Measurements from ENCODE around the gene GPC1.

GPC1 gene

GRCh38 chr2:240411261-240412160 lies 24.0 kb upstream of the GPC1 start:
- DNase-seq (ENCODE audit: low read depth, low spot score) = no peak

GRCh38 chr2:240412211-240412861 lies 23.1 kb upstream of the GPC1 start:
- no peak for DNase-seq (ENCODE audit: low read depth, low spot score)

- no peak for DNase-seq (ENCODE audit: low read depth, low spot score)
Observed at GRCh38 chr2:240412975-240413812, 22.3 kb upstream of the GPC1 start.

DNA sequence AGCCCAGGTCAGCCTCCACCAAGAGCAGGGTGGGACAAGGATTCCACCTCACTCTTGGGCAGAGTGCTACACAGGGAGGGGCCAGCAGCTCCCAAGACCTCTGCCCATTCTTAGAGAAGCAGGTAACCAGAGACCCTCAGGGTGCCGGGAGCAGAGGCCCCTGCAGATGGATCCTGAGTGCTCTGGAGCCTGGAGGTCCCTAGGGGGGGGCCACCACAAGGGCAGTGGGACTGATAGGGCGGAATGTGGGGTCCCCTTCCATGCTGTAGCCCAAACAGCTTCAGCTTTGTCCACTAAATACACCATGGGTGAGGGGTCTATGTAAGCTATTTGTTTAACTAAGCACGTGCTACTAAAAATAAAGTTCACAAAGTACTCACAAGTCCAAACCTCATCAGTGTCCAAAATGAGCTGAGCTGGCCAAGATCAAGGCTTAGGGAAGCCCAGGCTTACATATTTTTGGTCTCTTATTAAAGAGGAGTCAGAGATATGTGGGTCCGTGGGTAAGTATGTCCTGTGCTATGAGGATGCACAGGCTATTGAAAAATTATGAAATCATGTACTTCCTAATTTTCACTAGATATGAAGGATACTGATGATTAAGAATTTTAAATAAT lies 21.5 kb upstream of the GPC1 start:
- no peak for DNase-seq (ENCODE audit: low read depth, low spot score)

GRCh38 chr2:240416821-240417220 lies 18.6 kb upstream of the GPC1 start:
- DNase-seq (ENCODE audit: low read depth, low spot score) = no peak

GRCh38 chr2:240418311-240418710 lies 17.2 kb upstream of the GPC1 start:
- DNase-seq (ENCODE audit: low read depth, low spot score) = no peak

DNA sequence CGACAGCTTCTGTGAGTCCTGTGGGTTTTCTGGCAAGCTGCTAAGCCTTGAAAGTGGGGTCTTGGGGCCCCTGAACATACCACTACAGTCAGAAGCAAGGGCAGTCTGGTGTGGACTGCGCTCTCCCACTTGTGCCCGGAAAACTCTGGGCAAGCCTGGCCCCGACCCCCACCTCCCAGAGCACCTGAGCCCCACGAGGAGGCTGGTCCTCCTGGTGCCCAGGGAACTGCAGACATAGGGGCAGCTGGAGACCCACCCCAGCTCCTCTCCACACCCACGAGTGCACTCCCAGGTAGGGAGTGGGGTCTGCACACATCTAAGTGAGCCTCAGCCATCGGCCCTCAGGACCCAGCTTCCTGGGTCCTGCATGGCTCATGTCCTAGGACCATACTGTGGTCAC lies 16.2 kb upstream of the GPC1 start:
- no peak for DNase-seq (ENCODE audit: low read depth, low spot score)

- DNase-seq (ENCODE audit: low read depth, low spot score) = no peak
Observed at GRCh38 chr2:240419723-240420122, 15.7 kb upstream of the GPC1 start.

DNA sequence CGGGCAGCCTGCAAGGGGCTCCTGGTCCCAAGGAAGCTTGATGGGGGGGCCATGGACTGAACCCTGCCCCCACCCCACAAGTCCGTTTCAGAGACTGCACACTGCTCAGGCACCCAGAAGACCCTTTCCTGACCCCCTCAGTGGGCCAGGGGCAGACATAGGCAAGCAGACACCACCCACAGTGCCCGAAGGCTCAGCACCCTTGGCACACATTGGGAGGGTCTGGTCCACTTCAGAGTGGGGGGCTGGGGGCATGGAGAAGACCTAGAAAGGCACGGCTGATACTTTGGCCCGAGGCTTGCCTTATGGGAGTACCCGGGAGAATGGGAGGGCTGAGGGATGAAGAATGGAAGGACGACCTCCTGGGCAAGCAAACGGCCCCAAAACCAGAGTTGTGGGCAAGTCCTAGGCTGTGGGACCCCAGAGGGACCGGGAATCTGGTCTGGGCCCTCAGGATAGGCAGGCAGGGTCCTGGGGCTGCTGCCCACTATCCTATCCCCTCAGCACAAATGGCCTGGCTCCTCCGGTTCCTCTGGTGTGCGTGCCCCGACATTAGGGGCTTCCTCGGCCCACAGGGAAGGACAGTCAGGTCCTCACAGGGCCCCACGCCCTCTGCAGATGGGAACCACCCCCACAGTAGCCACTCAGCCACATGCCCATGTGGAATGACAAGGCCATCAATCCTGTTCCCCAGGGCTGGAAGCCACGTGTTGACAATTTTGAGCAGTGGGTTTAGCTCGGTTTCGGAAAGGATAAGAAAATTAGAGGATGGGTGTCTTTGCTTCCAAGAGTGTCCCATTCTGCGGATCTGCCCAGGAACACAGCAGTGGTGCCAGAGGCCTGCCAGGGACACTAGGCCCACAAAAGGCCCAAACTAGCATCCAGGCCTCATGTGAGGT lies 15.0 kb upstream of the GPC1 start:
- no peak for DNase-seq (ENCODE audit: low read depth, low spot score)

DNA sequence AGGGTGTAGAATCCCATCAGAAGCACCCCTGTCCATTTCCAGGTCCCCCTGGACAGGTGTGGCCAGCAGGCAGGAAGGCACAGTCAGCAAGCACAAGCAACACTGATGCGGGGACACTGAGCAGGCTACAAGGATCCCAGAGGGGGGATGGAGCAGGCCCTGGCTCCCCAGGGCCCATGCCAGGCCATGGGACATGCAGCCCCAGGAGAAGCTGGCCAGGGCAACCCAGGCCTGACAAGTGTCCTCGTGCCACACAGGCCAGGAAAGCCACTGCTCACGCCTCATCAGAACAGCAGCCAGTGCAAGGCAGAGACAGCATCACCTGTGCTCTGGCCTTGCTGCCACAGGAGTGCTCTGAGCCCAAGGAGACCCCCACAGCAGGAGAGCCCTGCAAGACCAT lies 14.1 kb upstream of the GPC1 start:
- DNase-seq (ENCODE audit: low read depth, low spot score) = no peak

DNA sequence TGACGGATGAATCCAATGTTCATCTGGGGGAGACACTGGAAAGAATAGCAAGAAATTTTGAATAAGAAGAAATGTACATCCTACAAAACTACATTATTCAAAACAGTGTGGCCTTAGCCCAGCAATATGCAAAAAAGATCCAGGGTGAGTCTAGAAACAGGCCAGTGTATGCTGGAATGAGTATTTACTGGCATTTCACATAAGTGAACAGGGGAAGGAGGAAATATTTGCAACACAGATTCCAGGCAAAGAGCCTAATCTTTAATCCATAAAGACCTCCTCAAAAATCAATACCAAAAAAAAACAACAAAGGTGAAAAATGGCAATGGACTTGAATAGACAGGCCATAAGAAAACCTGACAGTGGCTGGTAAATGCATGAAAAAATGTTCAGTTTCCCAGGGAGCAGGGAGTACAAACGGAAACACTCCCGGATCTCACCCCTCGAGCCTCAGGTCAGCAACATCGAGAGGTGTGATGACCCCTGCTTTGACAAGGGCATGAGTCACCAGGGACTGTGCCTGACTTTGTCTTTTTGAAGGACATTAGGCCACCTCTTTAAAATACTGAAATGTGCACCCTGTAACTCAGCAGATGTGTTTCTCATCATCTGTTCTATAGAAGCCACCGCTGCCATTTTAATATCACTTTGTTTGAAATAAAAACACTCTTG lies 12.7 kb upstream of the GPC1 start:
- DNase-seq (ENCODE audit: low read depth, low spot score) = no peak

DNA sequence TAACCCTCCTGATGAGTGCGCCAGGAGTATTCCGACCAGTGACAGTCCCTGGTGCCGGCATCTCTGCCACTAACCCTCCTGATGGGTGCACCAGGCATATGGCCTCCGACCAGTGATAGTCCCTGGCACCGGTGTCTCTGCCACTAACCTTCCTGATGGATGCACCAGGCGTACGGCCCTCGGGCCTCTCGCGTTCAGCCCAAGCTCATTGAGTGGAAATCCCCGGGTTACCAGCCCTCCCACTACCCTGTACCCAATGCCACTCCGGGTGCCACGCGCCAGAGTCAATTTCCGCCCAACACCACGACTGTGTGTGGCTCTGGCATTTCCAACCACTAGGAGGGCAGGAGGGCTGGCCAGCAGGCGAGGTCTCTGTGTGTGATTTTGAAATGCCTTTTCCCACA lies 11.7 kb upstream of the GPC1 start:
- no peak for DNase-seq (ENCODE audit: low read depth, low spot score)

DNA sequence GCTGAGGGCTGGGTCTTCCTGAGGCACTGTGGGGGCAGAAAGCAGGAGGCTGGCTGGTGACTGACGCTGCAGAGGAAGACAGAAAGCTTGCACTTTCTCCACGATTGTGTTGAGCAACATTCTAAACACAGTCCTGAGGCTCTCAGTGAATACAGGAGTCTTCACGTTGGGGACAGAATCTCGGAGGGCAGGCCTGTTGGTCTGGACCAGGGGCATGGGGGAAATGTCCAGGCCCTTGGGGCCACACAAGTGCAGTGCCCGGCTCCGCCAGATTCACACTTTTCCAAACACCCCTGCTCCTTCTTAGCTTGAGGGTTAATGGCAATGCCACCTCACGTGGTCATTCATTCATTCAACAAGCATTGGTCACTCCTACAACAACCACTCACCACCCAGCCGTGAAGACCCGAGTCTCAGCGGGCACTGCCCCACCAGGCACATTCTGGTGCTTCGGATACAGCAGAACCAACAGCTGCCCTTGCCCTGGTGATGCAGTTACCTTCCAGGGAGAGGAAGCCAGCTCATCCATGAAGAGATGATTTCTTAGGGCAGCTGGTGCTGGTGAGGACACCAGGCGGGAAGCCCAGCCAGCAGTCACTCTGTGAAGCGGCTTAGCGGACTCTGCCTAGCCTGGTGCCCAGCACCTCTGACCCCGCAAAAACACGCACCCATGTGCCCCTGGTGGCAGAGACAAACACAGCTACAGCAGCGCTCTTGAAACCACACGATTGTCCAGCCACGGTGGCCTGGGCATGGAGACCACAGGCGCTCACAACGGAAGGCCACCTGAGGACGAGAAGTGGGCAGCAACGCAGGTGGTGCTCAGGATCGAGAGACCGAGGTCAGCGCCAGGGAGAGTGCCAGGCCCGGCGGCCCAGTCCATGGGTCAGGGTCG lies 10.9 kb upstream of the GPC1 start:
- DNase-seq (ENCODE audit: low read depth, low spot score) = no peak

- DNase-seq (ENCODE audit: low read depth, low spot score) = no peak
Observed at GRCh38 chr2:240425236-240425615, 10.2 kb upstream of the GPC1 start.

DNA sequence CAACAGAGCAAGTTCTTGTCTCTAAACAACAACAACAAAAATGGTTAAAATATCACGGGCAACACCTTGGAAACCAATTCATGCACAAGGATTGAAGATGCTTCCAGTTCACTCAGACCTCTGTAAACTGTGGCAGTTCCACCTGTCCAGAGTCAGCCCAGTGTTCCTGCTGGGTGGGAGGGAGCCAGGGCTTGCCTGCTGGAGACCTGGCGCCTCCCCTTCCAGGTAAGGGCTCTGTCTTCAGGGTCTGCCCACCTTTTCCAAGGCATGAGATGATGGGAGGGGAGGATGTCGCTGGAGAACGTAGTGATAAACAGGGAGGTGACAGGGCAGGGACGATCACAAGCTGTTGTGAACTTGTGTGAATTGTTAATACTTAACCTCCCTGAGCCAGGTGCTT lies 9.8 kb upstream of the GPC1 start:
- no peak for DNase-seq (ENCODE audit: low read depth, low spot score)

DNA sequence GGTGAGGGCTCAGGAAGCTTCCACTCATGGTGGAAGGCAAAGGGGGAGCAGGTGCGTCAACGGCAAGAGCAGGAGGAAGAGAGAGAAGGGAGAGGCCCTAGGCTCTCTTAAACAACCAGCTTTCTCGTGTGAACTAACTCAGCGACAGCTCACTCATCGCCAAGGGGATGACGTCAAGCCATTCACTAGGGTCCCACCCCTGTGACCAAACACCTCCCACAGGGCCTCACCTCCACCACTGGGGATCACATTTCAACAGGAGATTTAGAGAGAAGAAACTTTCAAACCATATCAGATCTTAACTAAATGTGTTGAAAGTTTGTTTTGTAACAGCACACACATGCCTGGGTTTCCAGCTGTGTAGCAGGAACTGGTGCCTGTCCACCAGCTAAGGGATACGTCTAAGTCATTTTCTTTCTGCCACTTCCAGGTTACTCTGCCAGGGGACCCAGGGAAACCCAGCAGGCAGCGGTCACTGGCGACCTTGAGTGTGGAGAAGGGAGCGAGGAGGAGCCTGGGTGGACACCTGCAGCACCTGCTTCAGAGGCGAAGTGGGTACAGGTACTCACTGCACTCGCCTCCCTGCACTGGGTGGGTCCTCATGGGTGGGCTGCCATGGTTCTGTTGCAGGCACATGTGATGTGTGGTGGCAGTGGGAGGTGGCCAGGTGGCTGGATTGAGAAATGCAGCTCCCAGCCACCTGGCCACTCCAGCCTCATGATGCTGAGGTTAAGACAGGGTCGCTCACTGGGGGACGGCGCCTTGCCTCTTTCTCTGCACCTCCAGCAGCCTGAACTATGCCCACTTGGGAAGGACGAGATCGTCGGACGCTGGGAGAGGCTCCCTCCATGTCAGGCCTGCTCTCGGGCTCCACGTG lies 8.4 kb upstream of the GPC1 start:
- no peak for DNase-seq (ENCODE audit: low read depth, low spot score)

- DNase-seq (ENCODE audit: low read depth, low spot score) = no peak
Observed at GRCh38 chr2:240427729-240428128, 7.7 kb upstream of the GPC1 start.

- no peak for DNase-seq (ENCODE audit: low read depth, low spot score)
Observed at GRCh38 chr2:240428245-240428644, 7.2 kb upstream of the GPC1 start.

Data from smooth muscle cell of the brain vasculature (primary cell).